Heart left ventricle (tissue), 13 donors: ENCODE measurements around the gene ROBO3.

ENCODE experiments used
- CTCF ChIP-seq, 12 donors: fragments of 200-600 bp; sonication (generic) in 4 of 12; IDR thresholded peaks; one replicate each; pipeline versions ENCODE4 v1.5.0 to v1.8.0; 2018 to 2022; ENCODE audit warnings: antibody characterized with exemption in 12 of 12, mild to moderate bottlenecking in 5 of 12
- POLR2A ChIP-seq, 2 donors: fragments of 450-650 bp; IDR thresholded peaks; one replicate each; pipeline ENCODE4 v1.6.1; 2017; ENCODE audit warnings: antibody characterized with exemption in 2 of 2, mild to moderate bottlenecking in 2 of 2, moderate library complexity in 2 of 2
- donor health status: ischemic (EF 13 %, LVEDD 7.1; RV severe dilation, severe dysfunction).
- donor health status: DM: no; HTN: yes; CAD: no.
- donor health status: DM: no; HTN: no; CAD: no.
- donor health status: ischemic (EF 25% LVEDD 6.9; RV normal size, moderate dysfunction).
- donor health status: ischemic (EF 25% LVEDD 5.7; RV mildly dilated, moderate dysfunction).
- donor health status: ischemic (EF 35%, LVEDD 5.7; RV mildly dilated, moderate dysfunction).
- donor health status: nonischemic (EF 11% LVEDD 7.7; RV severe dilation, severe dysfunction).
- donor health status: DM: yes; HTN: yes; CAD: no.
- donor health status: PGD.
- donor health status: ischemic (EF 29% LVEDD 5.4; RV normal size, mild dysfunction).
- donor health status: nonischemic (EF 23%, LVEDD 6.1; RV moderate dilation, normal function).

DNA sequence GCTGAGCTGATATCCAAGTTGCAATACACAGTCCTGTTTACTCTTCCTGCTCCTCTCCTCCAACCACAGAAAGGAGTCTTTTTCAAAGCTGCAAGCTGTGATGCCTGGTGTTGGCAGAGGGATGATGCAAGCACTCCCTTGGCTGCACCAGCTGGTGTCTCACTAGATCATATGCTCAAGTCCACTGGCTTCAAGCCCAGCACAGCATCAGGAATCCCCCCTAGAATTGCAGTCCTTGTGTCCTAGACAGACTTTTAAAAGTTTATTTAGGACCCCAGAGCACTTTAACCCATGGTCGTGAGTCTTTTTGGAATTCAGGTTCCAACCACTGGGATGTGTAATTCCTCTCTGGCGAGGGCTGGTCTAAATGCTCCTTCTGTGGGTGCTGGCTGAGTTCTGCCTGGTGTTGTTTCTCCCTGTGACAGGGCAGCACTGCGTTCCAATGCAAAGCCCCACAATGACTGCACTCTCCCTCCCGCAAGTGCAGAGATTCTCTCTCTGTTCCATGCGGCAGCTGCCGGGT is 51.9 kb downstream of the ROBO3 start:
- TF ChIP-seq CTCF (IDR thresholded peaks at IDR 0.05) (no peak), POLR2A (IDR thresholded peaks at IDR 0.05) (no peak)
